HG02759 (cell line): ENCODE data around the gene ITLN2.
"Not testable (repeated sequence)": the region's sequence is repeated elsewhere in the genome, so short reads cannot be mapped to it uniquely, and the experiment has no call there.

Source experiments
- ATAC-seq: cut with Tn5 transposase; IDR thresholded peaks from one replicate; pipeline ENCODE4 v1.9.1; 2021; ENCODE audit warnings: mild to moderate bottlenecking, moderate library complexity; ENCODE audit not compliant: unreplicated experiment

Gene ITLN2

GRCh38 chr1:160954158-160955104 lies at the start of gene ITLN2:
Gene ITLN2, minus strand, starts transcription at chr1:160954809. Its CDS starts 68 bp downstream, at chr1:160954741.
- ATAC-seq, result no peak

- ATAC-seq, result no peak
Measured at GRCh38 chr1:161001525-161001924, 46.9 kb upstream of the ITLN2 start.

GRCh38 chr1:161000736-161001480 lies 46.3 kb upstream of the ITLN2 start:
- no peak for ATAC-seq

- ATAC-seq, result no peak
Measured at GRCh38 chr1:160999376-160999775, 44.8 kb upstream of the ITLN2 start.

GRCh38 chr1:160997323-160998038 lies 42.9 kb upstream of the ITLN2 start:
- peak; percentile 57 for ATAC-seq

GRCh38 chr1:160996178-160996577 lies 41.6 kb upstream of the ITLN2 start:
- no peak for ATAC-seq

GRCh38 chr1:160993544-160994193 lies 39.1 kb upstream of the ITLN2 start:
- no peak for ATAC-seq

- ATAC-seq, result not testable (repeated sequence)
Measured at GRCh38 chr1:160992036-160992435, 37.4 kb upstream of the ITLN2 start.

GRCh38 chr1:160987359-160988050 lies 32.9 kb upstream of the ITLN2 start:
- no peak for ATAC-seq

GRCh38 chr1:160985723-160986122 lies 31.1 kb upstream of the ITLN2 start:
- no peak for ATAC-seq

GRCh38 chr1:160981584-160982411 lies 27.2 kb upstream of the ITLN2 start:
- ATAC-seq, result no peak

GRCh38 chr1:160979286-160979685 lies 24.7 kb upstream of the ITLN2 start:
- ATAC-seq, result no peak

- no peak for ATAC-seq
Measured at GRCh38 chr1:160978510-160978927, 23.9 kb upstream of the ITLN2 start.

- no peak for ATAC-seq
Measured at GRCh38 chr1:160975026-160975425, 20.4 kb upstream of the ITLN2 start.

GRCh38 chr1:160973491-160973890 lies 18.9 kb upstream of the ITLN2 start:
- no peak for ATAC-seq

GRCh38 chr1:160972939-160973338 lies 18.3 kb upstream of the ITLN2 start:
- no peak for ATAC-seq

- ATAC-seq, result no peak
Measured at GRCh38 chr1:160971618-160972056, 17.0 kb upstream of the ITLN2 start.

GRCh38 chr1:160963521-160963920 lies 8.9 kb upstream of the ITLN2 start:
- no peak for ATAC-seq

- no peak for ATAC-seq
Measured at GRCh38 chr1:160961419-160961818, 6.8 kb upstream of the ITLN2 start.
